Tibial nerve (tissue), 4 donors: ENCODE results near the gene EBNA1BP2.

ENCODE experiments used
- CTCF ChIP-seq, 5 experiments: fragments of 200-600 bp in 3 of 5; fragments of 450-650 bp in 2 of 5; sonication (generic) in 3 of 5; IDR thresholded peaks; one replicate each; pipeline ENCODE4 v1.5.1; 2016 to 2019; ENCODE audit warnings: antibody characterized with exemption in 5 of 5, mild to moderate bottlenecking in 3 of 5, moderate library complexity in 2 of 5
- EP300 ChIP-seq, 2 donors: sonication (generic); formaldehyde crosslinking; IDR thresholded peaks; one replicate each; pipeline ENCODE4 v1.6.1; 2017; ENCODE audit warnings: antibody characterized with exemption in 2 of 2, mild to moderate bottlenecking in 1 of 2
- POLR2A ChIP-seq, 2 donors: fragments of 450-650 bp; IDR thresholded peaks; one replicate each; pipeline ENCODE4 v1.6.1; 2017; ENCODE audit warnings: antibody characterized with exemption in 2 of 2, mild to moderate bottlenecking in 2 of 2, moderate library complexity in 2 of 2

GRCh38 chr1:43129426-43129825, 42.7 kb downstream of the EBNA1BP2 start:
- TF ChIP-seq CTCF (IDR thresholded peaks at IDR 0.05): no peak
- no peak for TF ChIP-seq EP300 (IDR thresholded peaks at IDR 0.05)
- TF ChIP-seq POLR2A (IDR thresholded peaks at IDR 0.05): no peak
